ENCODE measurements around the gene SNCB. TPM values are rescaled to one million over a fixed set of nuclear protein-coding genes. Genes with fewer than 3 reads are reported as not detected.

The SNCB gene
- total RNA-seq, 1 experiment from 2014 or later: 2.1 TPM

DNA sequence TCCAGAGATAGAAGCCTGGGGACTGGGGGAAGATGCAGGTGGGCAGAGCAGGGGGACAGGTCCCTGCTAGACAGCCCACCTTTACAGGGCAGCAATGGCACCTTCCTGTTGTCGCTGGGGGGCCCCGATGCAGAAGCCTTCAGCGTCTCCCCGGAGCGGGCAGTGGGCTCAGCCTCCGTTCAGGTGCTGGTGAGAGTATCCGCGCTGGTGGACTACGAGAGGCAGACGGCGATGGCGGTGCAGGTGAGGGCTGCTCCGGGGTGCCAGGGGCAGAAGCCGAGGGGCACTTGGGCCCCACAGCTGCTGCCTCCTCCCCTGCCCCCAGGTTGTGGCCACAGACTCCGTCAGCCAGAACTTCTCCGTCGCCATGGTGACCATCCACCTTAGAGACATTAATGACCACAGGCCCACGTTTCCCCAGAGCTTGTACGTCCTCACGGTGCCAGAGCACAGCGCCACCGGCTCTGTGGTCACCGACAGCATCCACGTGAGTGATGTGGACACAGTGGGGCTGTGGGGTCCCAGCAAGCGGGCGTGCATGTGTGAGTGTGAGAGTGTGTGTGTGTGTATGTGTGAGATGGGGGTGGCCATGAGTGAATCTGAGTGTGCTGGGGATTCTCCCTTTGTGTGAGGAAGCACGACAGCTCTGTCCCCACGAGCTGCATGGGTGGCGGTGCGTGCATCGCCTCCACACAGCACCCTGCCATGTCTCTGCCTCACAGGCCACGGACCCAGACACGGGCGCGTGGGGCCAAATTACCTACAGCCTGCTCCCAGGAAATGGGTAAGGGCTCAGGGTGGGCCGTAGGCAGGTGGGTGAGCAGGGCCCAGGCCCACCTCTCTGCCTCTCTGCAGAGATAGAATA is 52.8 kb downstream of the SNCB start:
- Histone ChIP-seq H3K9me2 (replicated peaks; ENCODE audit: low read length) (no peaks in the 10 kb centered on the region), H3K79me2 (ENCODE audit: low read length) (no peaks in the 10 kb centered on the region), H3F3A (ENCODE audit: low read length, unreplicated experiment) (no peaks in the 10 kb centered on the region), H4K20me1 (ENCODE audit: low read length) (no peaks in the 10 kb centered on the region), H3K36me3 (ENCODE audit: low read depth, low read length) (no peaks in the 10 kb centered on the region), H3K27me3 (ENCODE audit: low read length) (no peaks in the 10 kb centered on the region), H3K9ac (ENCODE audit: low read length) (no peak overlapping the region), H3K9me3 (ENCODE audit: low read length) (no peaks in the 10 kb centered on the region), H2AFZ (ENCODE audit: low read length) (peak overlapping the region; percentile 79), H3K27ac (ENCODE audit: low read length) (no peak overlapping the region), H3K4me3 (ENCODE audit: low read length) (no peak overlapping the region), H3K4me2 (ENCODE audit: low read length) (peak overlapping the region; percentile 39; the same call in 1 of the 2 replicates), H3K4me1 (ENCODE audit: insufficient read depth, low read length) (peaks cover 4% of the 10 kb centered on the region; the same call in 1 of the 2 replicates)
- no peak for ATAC-seq
- POLR2A ChIA-PET (ENCODE audit: unreplicated experiment): no interaction called here
- TF ChIP-seq, protein P1, sequence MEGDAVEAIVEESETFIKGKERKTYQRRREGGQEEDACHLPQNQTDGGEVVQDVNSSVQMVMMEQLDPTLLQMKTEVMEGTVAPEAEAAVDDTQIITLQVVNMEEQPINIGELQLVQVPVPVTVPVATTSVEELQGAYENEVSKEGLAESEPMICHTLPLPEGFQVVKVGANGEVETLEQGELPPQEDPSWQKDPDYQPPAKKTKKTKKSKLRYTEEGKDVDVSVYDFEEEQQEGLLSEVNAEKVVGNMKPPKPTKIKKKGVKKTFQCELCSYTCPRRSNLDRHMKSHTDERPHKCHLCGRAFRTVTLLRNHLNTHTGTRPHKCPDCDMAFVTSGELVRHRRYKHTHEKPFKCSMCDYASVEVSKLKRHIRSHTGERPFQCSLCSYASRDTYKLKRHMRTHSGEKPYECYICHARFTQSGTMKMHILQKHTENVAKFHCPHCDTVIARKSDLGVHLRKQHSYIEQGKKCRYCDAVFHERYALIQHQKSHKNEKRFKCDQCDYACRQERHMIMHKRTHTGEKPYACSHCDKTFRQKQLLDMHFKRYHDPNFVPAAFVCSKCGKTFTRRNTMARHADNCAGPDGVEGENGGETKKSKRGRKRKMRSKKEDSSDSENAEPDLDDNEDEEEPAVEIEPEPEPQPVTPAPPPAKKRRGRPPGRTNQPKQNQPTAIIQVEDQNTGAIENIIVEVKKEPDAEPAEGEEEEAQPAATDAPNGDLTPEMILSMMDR (conservative IDR thresholded peaks at IDR 0.05; ENCODE audit: low read depth, low read length): no peak
- TF ChIP-seq EZH2phosphoT487 (IDR thresholded peaks at IDR 0.05; ENCODE audit: borderline replicate concordance, low read length) (no peak), EZH2 (IDR thresholded peaks at IDR 0.05; ENCODE audit: low read length, unreplicated experiment) (no peak)
- intact Hi-C loops (cut with micrococcal nuclease): loop anchor here (1.0 to 2.0 kb wide), 4 partner anchors 33 to 188 kb away; partner anchors contain the start of gene TSPAN17
- no TSS peak for BruUV-seq (replicated peaks)
- DNase-seq: no peak
- CTCF ChIA-PET: interaction anchor here (0.6 to 1.0 kb wide), 2 partner anchors 18 to 34 kb away, joined by 4 to 6 read pairs; no protein-coding TSS in a partner anchor

DNA sequence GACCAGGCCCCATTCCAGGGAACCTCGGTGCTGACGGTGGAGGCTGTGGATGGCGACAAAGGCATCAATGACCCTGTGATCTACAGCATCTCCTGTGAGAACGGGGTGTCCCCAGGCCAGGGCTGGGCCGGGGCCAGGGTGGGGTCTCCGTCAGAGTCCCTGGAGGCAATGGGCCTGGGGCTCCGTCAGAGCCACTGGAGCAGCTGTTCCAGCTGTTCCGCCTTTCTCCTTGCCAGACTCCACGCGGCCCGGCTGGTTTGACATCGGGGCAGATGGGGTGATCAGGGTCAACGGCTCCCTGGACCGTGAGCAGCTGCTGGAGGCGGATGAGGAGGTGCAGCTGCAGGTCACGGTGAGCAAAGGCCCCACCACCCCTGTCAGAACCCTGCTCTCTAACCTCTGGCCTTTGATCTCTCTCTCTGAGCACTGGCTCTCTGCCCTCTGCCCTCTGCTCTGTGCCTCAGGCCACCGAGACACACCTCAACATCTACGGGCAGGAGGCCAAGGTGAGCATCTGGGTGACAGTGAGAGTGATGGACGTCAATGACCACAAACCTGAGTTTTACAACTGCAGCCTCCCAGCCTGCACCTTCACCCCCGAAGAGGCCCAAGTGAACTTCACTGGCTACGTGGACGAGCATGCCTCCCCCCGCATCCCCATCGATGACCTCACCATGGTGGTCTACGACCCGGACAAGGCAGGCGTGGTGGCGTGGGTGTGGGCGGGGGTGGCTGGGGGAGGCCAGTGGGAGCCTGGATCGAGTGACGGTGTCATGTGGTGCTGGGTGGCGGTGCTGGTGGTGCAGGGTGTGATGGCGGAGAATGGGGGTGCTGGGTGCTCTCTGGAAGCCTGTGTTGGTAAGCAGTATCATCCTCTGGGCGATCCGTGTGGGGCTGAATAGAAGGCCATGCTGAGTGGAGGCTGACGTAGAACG is 54.6 kb downstream of the SNCB start:
- DNase-seq: no peak
- H3K36me3 ChIP-seq (ENCODE audit: low read depth, low read length): no peaks in the 10 kb centered on the region
- BruUV-seq (replicated peaks): no TSS peak
- no peaks in the 10 kb centered on the region for H3F3A ChIP-seq (ENCODE audit: low read length, unreplicated experiment)
- H3K9me2 ChIP-seq (replicated peaks; ENCODE audit: low read length): no peaks in the 10 kb centered on the region
- ChIA-PET POLR2A (ENCODE audit: unreplicated experiment) (no interaction called here), CTCF (no interaction called here)
- H3K27ac ChIP-seq (ENCODE audit: low read length): no peak overlapping the region
- H2AFZ ChIP-seq (ENCODE audit: low read length): no peak overlapping the region
- no peak for TF ChIP-seq EZH2phosphoT487 (IDR thresholded peaks at IDR 0.05; ENCODE audit: borderline replicate concordance, low read length)
- TF ChIP-seq, protein P1 (conservative IDR thresholded peaks at IDR 0.05; ENCODE audit: low read depth, low read length): no peak
- no peaks in the 10 kb centered on the region for H4K20me1 ChIP-seq (ENCODE audit: low read length)
- no peak overlapping the region for H3K9ac ChIP-seq (ENCODE audit: low read length)
- H3K4me2 ChIP-seq (ENCODE audit: low read length): no peak overlapping the region
- H3K27me3 ChIP-seq (ENCODE audit: low read length): no peaks in the 10 kb centered on the region
- H3K79me2 ChIP-seq (ENCODE audit: low read length): no peaks in the 10 kb centered on the region
- H3K4me3 ChIP-seq (ENCODE audit: low read length): no peak overlapping the region
- intact Hi-C loops (cut with micrococcal nuclease): no loop called here
- no peaks in the 10 kb centered on the region for H3K9me3 ChIP-seq (ENCODE audit: low read length)
- peaks cover 4% of the 10 kb centered on the region; the same call in 1 of the 2 replicates for H3K4me1 ChIP-seq (ENCODE audit: insufficient read depth, low read length)
- ATAC-seq: no peak

All from PC-3 (cell line).